ENCODE results near the gene SDK1.
"Not testable (repeated sequence)": the region's sequence is repeated elsewhere in the genome, so short reads cannot be mapped to it uniquely, and the experiment has no call there.

The SDK1 gene

GRCh38 chr7:4244635-4245034 is 943.6 kb downstream of the SDK1 start:
- no peak for DNase-seq

GRCh38 chr7:4245135-4245865 is 944.2 kb downstream of the SDK1 start:
- no peak for DNase-seq

- DNase-seq = no peak
These were observed 944.9 kb downstream of the SDK1 start for GRCh38 chr7:4245866-4246470.

- no peak for DNase-seq
These were observed 945.5 kb downstream of the SDK1 start for GRCh38 chr7:4246536-4246935.

GRCh38 chr7:4247106-4247876 is 946.2 kb downstream of the SDK1 start:
- DNase-seq = no peak

GRCh38 chr7:4248295-4248694 is 947.2 kb downstream of the SDK1 start:
- no peak for DNase-seq

GRCh38 chr7:4249241-4249640 is 948.2 kb downstream of the SDK1 start:
- no peak for DNase-seq

- DNase-seq = no peak
These were observed 954.3 kb downstream of the SDK1 start for GRCh38 chr7:4255336-4255735.

- DNase-seq = no peak
These were observed 955.2 kb downstream of the SDK1 start for GRCh38 chr7:4256286-4256685.

GRCh38 chr7:4257146-4258111 is 956.4 kb downstream of the SDK1 start:
- no peak for DNase-seq

GRCh38 chr7:4260116-4260515 is 959.1 kb downstream of the SDK1 start:
- not testable (repeated sequence) for DNase-seq

GRCh38 chr7:4260867-4261600 is 960.0 kb downstream of the SDK1 start:
- DNase-seq = no peak

GRCh38 chr7:4261601-4261960 is 960.5 kb downstream of the SDK1 start:
- DNase-seq = no peak

GRCh38 chr7:4264206-4264605 is 963.2 kb downstream of the SDK1 start:
- not testable (repeated sequence) for DNase-seq

- no peak for DNase-seq
These were observed 964.0 kb downstream of the SDK1 start for GRCh38 chr7:4265066-4265465.

- no peak for DNase-seq
These were observed 964.6 kb downstream of the SDK1 start for GRCh38 chr7:4265676-4266075.

- no peak for DNase-seq
These were observed 965.4 kb downstream of the SDK1 start for GRCh38 chr7:4266270-4267040.

GRCh38 chr7:4267341-4268039 is 966.4 kb downstream of the SDK1 start:
- no peak for DNase-seq

- no peak for DNase-seq
These were observed 967.3 kb downstream of the SDK1 start for GRCh38 chr7:4268040-4268965.

- DNase-seq = no peak
These were observed 968.0 kb downstream of the SDK1 start for GRCh38 chr7:4269086-4269485.

Data from NCI-H2227 treated with DMSO at 0.1 percent for 48 hours (cell line).